GM21576 (cell line): ENCODE data around the gene GNLY.
"Not testable (repeated sequence)": the region's sequence is repeated elsewhere in the genome, so short reads cannot be mapped to it uniquely, and the experiment has no call there.

Experiments
- ATAC-seq: cut with Tn5 transposase; IDR thresholded peaks from one replicate; pipeline ENCODE4 v1.9.1; 2021; ENCODE audit warnings: mild to moderate bottlenecking, moderate library complexity; ENCODE audit not compliant: unreplicated experiment

GNLY gene

DNA sequence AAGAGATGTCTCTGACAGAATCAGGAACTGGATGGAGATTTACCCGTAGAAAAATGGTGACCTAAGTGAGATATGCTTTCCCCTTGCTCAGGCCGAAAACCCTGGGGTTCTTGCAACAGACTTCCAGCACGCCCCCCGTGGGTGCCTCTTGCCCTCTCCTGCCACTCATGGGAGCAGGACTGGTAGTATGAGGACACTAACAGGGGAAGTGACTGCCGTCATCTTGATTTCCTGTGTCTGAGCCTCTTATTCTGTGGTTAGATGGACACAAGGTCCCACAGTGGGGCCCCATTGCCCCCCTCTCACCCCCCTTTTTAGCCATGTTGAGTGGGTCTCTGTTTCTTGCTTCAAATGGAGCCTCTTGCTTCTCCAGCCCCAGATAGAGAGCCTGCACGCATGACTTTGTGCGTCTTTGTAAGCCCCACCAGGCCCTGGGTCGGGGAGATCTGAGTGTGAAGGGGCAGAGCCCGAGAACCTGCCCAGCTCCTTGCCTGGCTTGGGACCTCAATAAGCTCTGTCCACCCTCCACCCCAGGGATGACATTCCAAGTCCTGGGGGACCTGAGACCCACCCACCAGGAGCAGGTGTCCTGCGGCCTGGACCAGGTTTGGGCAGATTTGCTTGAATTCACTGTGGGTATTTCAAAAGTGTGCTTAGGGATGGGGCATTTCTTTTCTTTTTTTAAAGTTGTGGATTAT lies 12.6 kb downstream of the GNLY start:
- no peak for ATAC-seq

DNA sequence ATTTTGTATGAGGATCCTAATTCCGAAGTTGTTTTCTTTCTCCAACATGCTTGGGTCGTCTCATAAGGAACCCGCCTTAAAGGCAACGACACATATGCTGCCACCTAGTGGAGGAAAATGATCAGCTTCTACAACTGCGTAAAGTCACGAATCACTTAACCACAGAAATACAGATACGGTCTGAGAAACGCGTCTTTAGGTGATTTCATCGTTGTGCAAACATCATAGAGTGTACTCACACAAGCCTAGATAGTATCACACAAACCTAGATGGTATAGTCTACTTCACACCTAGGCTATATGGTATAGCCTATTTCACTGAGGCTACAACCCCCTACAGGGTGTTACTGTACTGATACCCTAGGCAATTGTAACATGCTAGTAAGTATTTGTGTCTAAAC lies 13.1 kb downstream of the GNLY start:
- no peak for ATAC-seq

DNA sequence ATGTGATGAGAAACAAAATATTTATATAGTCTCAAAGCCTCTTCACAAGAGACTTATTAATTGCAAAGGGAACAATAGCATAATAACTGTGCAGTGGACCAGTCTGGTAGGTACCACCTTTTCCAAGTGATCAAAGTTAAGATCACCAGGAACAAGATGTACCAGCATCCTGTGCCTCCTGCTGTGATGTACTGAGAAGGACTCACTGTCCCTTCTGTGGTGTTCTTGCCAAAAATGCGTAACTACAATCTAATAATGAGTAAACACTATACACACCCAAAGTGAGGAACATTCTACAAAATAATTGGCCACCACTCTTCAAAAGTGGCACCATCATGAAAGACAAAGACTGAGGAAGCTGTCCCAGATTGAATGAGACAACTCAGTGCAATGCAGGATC lies 14.5 kb downstream of the GNLY start:
- ATAC-seq = no peak

DNA sequence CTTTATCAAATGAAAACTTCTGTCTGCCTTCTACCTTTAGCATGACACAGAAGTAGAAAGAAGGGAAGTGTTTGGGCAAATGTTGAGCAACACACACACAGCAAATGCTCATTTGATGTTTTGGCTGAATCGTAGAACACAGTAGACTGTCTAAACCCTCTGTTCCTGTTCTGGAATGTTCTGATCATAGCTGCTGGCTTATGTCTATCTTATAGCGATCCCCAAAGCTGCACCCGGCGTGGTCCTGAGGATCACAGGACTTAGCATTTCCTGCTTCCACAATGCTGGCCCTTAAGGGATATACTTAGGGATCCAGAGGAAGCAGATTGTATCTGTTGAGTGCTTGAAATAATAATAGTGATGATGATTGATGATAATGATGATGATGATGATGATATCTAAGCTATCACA lies 15.2 kb downstream of the GNLY start:
- ATAC-seq = no peak

DNA sequence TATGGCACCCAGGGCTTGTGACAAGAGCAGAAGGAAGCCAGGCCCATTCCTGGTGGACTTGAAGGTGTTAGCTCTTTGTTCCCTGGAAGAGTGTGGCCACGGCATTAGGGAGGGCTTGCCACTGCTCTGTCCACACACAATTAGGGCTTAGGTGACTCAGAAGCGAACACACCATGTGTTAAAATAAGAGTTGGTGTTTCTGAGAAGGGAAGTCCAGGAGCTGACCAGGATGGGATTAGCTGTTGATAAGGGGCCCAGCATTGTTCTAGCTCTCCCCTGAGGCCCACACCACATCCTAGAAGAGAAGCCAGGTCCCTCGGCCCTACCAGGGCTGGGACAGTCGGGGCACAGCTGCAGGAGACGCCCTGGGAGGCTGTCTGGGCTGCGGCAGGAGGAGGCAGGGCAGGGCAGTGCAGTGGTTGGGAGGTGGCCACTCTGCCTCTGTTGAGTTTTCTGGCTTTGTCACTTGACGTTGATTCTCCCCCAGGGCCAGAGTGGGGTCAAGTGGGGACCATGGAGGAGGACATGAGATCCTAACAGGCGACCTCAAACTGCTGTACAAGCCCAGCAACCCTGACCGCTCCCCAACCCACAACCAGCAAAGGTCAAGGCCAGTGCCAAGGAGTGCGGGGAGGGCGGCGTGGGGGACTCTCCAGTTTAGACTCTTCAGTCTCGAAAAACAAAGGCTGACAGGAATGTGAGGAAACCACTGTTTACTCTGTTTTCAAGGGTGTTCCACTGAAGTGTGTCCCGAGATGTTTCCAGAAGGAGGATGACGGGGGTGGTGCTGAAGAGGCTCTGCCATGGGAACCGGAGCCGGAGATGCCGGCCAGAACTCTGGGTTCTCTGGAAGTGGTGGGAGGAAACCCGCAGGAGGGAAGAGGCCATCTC lies 16.8 kb downstream of the GNLY start:
- no peak for ATAC-seq

DNA sequence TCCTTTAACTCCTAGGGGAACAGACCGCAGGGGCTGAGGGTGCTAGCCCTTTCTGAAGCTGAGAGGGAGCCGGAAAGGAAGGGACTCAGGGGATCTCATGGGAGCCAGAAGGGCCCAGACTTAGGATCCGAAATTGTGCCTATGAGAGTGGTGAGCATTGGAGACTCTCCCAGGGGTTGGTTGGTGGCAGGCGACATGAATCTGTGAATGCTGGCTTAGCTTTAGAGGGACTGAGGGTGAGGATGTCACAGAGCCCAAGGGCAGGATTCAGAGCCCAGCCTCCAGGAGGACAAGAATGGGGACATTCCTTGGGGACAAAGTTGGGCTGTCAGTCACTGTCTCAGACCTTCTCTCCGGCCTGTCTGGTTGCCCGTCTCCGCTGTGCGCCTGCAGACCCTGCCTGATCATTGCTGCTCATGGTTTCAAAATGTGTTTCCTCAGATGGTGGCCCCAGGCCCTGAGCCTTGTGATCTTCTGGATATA lies 17.5 kb downstream of the GNLY start:
- no peak for ATAC-seq

DNA sequence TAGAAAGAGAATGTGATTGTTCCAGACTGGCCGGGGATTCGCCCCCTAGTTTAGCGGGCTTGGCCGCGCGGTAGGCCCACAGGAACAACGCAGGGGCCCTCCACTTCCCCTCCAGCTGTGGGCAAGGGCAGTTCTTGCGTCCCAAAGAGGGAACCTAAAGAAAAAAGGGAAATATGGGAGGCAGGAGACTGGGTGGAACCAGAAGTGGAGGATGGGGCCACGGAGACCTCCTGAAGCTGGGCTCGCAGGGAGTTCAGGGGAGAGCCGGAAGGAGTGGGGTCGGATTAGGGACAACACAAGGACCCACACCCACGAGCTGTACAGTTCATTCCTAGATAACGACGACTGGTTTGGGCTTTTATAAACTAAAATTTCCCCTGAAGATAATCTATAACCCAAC lies 18.2 kb downstream of the GNLY start:
- ATAC-seq = no peak

DNA sequence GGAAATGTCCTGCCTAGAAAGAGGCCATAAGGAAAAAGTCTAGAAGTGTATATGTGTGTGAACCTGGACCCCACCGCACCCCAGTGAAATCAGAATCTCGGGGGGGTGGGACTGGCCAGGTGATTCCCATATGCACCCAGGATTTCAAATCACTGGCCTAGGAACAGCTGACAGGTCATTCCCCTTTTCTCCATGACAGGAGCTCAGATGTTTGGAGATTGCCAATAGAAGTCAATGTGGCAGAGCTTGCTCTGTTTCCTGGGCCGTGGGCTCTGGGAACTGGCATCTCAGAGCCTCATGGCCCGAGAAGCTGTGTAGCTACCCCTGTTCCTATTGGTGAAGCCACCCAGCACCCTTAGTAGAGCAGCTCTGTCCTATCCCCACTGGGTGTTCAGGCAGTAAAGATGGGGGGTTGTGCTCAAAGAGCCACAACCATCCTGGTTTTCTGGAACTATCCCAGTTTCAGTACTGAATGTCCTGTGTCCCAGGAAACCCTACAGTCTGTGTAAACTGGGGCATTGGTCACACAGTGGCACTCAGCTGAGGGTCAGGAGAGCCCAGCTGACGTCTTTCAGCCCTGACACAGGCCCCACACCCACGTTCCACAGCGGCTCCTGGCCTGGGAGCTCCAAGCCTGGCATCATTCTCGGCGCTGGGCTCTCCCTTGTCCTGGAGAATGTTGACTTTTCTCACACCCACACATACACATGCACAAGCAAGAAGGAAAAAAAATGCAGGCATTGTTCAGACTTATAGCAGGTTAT lies 18.9 kb downstream of the GNLY start:
- no peak for ATAC-seq

DNA sequence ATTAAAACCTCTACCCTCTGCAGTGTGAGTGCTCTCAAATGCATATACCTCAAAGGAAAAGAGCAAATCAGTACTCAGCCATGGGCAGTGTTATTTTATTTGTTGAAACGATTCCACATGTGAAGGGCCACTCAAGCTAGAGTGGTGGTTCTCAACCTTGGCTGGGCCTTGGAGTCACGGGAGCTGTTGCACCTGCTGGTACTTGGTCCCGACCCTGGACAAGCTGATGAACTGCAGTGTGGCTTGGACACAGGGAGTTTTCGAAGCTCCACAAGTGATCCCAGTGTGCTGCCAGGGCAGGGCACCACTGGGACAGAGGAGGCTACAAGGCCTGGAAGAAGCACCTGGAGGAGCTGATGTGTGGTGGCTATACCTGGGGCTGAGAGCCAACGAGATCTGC lies 19.7 kb downstream of the GNLY start:
- no peak for ATAC-seq

DNA sequence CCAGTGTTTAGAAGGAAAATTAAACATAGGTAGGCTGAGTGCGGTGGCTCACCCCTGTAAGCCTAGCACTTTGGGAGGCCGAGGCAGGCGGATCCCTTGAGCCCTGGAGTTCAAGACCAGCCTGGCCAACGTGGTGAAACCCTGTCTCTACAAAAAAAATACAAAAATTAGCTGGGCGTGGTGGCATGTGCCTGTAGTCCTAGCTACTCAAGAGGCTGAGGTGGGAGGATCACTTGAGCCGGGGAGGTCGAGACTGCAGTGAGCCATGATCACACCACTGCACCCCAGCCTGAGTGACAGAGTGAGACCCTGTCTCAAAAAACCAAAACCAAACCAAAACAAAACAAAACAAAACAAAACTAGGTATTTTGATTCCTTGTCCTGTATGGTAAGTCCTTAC lies 20.3 kb downstream of the GNLY start:
- not testable (repeated sequence) for ATAC-seq

DNA sequence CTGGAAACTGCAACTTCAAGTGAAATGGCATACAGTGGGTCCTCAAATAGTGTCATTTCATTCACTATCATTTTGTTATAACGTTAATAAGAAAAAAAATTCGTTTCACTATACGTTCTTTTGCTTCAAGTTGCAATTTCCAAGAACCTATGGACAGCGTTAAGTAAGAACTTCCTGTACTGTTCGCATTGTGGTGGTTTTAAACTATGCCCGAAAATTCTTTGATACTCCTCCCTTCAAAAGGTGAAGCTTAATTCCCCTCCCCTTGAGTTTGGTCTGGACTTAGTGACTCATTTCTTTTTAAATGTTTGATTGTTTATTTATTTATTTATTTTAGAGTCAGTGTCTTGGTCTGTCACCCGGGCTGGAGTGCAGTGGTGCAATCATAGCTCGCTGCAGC lies 20.7 kb downstream of the GNLY start:
- no peak for ATAC-seq

DNA sequence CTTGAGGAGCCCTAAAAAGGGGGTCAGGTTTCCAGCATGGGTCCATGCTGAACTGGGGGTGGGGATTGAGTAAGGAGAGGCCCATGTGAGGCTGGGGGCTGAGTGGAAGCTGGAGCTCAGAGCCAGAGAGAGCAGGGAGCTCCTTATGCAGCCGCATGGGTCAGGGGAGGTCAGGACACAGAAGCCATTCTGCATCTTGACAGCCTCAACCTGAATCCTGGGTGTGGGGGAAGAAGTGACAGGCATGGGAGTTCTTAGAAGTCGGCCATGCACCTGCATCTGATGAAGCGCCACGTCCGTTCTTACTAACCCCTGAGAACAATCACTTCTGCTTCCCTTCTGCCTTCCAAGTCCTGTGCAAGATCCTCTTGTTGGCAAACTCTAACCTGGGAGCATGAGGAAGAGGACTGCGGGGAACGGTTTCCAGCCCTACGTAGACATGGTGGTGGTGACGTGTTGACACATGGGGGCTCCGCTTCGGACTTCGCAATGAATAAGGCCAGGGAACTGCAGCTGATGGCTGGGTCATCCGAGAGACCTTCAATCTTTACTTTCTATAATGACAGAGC lies 22.3 kb downstream of the GNLY start:
- no peak for ATAC-seq

DNA sequence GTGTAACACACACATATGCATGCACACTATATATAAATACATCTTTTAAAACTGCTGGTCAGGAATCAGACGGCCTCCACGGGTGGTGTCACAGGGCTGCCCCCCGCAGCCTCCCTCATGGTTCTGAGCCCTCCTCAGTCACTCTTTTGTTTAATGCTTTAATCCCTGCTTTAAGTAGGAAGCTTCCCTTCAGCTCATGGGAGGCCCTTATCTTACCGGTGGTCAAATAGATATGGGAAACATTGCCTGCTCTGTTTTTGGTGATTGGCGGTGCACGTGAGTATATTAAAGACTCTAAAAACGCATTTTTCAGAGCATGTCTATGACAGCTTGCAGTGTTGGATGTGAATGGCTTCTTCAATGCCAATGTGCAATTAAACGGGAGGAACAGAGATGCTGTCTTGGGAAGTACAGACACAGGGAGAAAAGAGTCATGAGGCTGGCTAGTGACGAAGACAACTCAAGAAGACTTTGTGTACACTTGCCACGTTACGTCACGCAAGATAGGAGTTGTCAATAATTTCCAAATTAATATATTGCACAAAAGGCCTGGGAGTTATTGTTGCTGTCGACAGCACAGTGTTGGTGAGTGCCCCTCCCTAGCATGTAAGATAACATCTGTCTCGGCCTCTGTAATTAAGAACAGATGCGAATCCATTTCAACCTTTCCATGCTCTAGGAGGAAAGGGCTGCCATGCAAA lies 23.3 kb downstream of the GNLY start:
- ATAC-seq = no peak

DNA sequence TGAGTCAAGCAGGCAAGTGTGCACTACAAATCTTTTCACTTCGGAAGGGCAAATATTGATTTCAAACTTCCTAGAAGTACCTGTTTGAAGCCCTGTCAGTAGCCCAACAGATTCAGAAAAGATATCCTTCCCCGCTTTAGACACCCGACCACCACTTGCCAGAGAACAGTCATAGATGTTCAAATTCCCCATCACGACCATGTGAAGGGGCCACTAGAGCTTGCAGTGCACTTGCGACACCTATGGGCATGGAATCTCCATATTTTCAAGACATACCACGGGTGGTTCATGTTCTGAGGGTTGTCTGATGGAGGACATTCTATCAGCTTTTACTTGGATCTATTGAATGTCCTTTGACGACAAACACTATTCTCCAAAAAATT lies 23.8 kb downstream of the GNLY start:
- no peak for ATAC-seq

DNA sequence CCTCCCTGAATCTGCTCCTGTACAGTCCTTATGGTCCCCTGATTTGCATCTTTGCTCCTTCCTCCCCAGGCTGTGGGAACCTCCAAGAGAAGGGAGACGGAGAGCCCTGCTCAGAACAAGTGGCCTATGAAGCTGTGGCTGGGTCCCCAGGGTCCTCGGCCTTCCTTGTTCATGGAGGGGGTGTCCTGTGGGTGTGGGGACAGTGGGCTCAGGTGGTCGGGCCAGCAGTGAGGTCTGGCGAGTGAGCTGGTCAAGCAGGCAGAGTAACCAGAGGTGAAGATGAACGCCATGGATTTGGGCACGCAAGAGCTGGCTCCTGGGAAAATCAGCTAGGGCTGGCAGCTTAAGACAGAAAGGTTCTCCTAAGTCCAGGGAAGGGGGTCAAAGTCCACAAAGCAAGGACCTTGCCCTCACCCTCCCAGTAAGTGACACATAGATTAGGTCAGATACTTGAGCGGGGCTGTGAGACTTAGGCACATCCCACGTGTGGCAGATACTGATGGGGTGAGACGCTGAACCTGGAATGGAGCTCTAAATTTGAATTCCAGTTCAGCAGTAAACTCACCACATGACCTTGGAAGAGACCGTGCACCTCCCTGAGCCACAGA lies 24.8 kb downstream of the GNLY start:
- ATAC-seq = no peak

DNA sequence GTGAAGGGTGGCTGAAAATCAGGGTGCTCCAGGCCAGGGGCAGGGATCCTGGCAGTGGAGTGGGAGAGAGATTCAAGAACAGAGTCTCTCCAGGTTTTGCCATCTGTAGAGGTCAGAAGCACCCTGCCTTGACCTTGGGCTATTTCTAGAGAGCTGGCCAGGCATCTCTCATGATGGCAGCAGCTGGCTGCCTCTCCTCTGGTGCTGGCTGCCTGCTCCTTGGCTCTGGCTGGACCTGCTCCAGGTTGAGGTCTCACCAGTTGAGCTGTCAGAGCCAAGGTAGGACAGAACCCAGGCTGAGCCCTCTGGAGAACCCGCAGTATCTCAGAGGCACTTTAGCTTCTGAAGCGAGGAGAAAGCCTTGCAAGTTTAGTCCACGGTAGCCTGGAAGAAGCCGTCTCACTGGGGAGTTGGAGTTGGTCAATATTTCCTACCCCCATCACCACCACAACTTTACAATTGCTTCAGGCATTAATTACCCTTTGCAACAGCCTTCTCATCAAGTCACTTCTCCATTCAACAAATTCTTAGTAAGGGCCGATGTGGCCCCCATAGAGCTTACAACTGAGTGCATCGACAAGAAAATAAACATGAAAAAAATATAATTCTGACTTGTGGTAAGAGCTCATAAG lies 25.6 kb downstream of the GNLY start:
- no peak for ATAC-seq

DNA sequence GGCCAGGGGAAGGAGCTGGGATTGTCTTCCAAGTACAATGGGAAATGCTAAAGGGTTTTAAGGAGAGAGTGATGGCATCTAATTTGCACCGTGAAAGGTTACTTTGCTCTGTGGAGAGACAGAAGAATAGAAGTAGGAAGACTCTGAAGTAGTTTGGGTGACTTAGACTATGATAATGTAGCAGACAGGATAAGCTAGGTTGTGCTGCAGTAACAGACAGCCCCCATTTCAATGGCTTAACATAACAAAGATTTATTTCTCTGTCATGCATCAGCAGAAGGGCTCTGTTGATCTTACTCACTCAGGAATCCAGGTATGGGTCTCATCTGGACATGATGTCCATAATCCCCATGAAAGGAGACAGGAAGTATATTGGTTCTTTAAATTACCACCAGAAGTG lies 26.4 kb downstream of the GNLY start:
- no peak for ATAC-seq

DNA sequence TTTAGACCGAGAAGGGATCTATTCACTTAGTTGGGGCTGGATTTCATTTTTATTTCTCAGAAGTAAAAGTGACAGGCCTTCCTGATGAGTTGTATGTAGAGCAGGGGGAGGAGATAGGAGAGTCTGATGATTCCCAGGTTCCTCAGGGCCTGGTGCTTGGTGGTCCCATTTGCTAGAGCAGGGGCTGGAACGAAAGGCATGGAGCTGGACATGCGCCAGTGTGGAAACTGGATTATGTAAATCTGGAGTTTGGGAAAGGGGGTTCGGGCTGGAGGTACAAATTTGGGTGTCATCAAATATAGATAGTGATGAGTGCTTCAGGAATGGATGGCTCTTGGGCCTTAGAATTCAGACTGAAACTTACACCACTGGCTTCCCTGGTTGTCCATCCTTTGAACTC lies 27.5 kb downstream of the GNLY start:
- no peak for ATAC-seq

DNA sequence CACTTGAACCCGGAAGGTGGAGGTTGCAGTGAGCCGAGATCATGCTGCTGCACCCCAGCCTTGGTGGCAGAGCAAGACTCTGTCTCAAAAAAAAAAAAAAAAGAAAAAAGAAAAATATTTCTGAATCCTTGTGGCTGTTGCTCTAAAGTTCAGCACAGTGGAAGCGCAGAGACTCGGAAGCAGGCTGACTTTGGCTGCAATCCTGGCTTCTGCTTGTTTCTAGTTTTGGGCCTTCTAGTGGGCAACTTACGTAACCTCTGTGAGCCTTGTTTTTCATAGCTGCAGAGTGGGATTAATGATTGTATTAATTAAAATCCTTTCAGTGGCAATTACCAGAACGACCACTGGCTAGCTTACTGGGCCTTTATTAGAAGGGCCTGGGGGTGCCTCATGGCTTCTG lies 28.4 kb downstream of the GNLY start:
- no peak for ATAC-seq
